Suprapubic skin (tissue), 4 donors: Measurements from ENCODE around the gene CUTA.

ENCODE experiments used
- POLR2A ChIP-seq, 2 donors: fragments of 450-650 bp; IDR thresholded peaks; one replicate each; pipeline ENCODE4 v1.6.1; 2017; ENCODE audit warnings: antibody characterized with exemption in 2 of 2, mild to moderate bottlenecking in 2 of 2, moderate library complexity in 2 of 2
- POLR2AphosphoS5 ChIP-seq, 3 donors: sonication (generic); formaldehyde crosslinking; IDR thresholded peaks; one replicate each; pipeline ENCODE4 v1.6.1; 2017; ENCODE audit warnings: antibody characterized with exemption in 3 of 3

DNA sequence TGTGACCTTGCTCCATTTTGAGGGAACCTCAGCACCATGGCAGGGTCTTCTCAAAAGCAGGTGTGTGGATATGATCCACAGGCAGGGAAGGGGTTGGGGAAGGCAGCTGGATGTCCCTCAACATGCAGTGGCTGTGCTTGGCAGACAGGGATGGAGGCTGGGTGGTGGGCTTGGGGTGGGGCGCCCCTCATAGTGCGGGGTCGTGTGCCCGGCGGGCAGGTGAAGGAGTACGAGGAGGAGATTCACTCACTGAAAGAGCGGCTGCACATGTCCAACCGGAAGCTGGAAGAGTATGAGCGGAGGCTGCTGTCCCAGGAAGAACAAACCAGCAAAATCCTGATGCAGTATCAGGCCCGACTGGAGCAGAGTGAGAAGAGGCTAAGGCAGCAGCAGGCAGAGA, 28.4 kb upstream of the CUTA start:
- no peak for TF ChIP-seq POLR2A (IDR thresholded peaks at IDR 0.05)
- TF ChIP-seq POLR2AphosphoS5 (IDR thresholded peaks at IDR 0.05), result no peak
